Lower lobe of right lung (tissue), 2 donors: ENCODE measurements around the gene ACAP1. TPM values are rescaled to one million over a fixed set of nuclear protein-coding genes. Genes with fewer than 3 reads are reported as not detected.

Source experiments
- ATAC-seq, 2 donors: fragments of 200-7000 bp; cut with Tn5 transposase; one replicate each; pipeline ENCODE4 v1.9.1; 2020 to 2022; ENCODE audit warnings: mild to moderate bottlenecking in 2 of 2, moderate library complexity in 2 of 2
- DNase-seq: peaks from one replicate; pipeline ENCODE4 v3.0.0-alpha.2; 2020
- H3K27ac ChIP-seq: fragments of 200-600 bp; one replicate; pipeline ENCODE4 v1.8.0; 2022
- H3K27me3 ChIP-seq: fragments of 200-600 bp; one replicate; pipeline ENCODE4 v1.8.0; 2022; ENCODE audit warnings: low read depth
- H3K36me3 ChIP-seq: fragments of 200-600 bp; one replicate; pipeline ENCODE4 v1.8.0; 2022; ENCODE audit warnings: mild to moderate bottlenecking
- H3K4me1 ChIP-seq: fragments of 200-600 bp; one replicate; pipeline ENCODE4 v1.8.0; 2022
- H3K4me3 ChIP-seq: fragments of 200-600 bp; one replicate; pipeline ENCODE4 v1.8.0; 2022; ENCODE audit warnings: mild to moderate bottlenecking
- H3K9me3 ChIP-seq: fragments of 200-600 bp; one replicate; pipeline ENCODE4 v1.8.0; 2022
- intact Hi-C: fragments of 100-400 bp; cut with DNase I; formaldehyde crosslinking; loops from one replicate; pipeline ENCODE4 v1.11.0; 2022
- total RNA-seq: library from RNA; stranded (reverse); fragmentation: NEBNext Ultra II Directional; extraction: Animal tissue kit (Norgen Biotek cat#: 25700); gene quantifications from one replicate; pipeline ENCODE4 v1.2.1, GENCODE V29; 2021
- TF ChIP-seq, protein P1 (sequence below): fragments of 200-600 bp; IDR thresholded peaks from one replicate; pipeline ENCODE4 v1.8.0; 2022; ENCODE audit warnings: antibody characterized with exemption, mild to moderate bottlenecking
- donor health status: DM: no; HTN: yes; CAD: no; lungs with severe emphysema.

The ACAP1 gene
- total RNA-seq, 1 donor from 2014 or later: 26.5 TPM

GRCh38 chr17:7383742-7384488 lies 47.6 kb downstream of the ACAP1 start:
- H3K9me3 ChIP-seq: no peaks in the 10 kb centered on the region
- peaks cover 26% of the 10 kb centered on the region for H3K36me3 ChIP-seq
- DNase-seq (peak; percentile 51), ATAC-seq (peak; percentile 45 to 68)
- peak overlapping the region; percentile 49 for H3K27ac ChIP-seq
- H3K4me3 ChIP-seq: peak overlapping the region; percentile 52
- TF ChIP-seq, protein P1, sequence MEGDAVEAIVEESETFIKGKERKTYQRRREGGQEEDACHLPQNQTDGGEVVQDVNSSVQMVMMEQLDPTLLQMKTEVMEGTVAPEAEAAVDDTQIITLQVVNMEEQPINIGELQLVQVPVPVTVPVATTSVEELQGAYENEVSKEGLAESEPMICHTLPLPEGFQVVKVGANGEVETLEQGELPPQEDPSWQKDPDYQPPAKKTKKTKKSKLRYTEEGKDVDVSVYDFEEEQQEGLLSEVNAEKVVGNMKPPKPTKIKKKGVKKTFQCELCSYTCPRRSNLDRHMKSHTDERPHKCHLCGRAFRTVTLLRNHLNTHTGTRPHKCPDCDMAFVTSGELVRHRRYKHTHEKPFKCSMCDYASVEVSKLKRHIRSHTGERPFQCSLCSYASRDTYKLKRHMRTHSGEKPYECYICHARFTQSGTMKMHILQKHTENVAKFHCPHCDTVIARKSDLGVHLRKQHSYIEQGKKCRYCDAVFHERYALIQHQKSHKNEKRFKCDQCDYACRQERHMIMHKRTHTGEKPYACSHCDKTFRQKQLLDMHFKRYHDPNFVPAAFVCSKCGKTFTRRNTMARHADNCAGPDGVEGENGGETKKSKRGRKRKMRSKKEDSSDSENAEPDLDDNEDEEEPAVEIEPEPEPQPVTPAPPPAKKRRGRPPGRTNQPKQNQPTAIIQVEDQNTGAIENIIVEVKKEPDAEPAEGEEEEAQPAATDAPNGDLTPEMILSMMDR: no peak
- intact Hi-C loops: no loop called here
- peaks cover 10% of the 10 kb centered on the region for H3K27me3 ChIP-seq
- H3K4me1 ChIP-seq: peaks cover 26% of the 10 kb centered on the region

GRCh38 chr17:7384489-7385081 lies 48.3 kb downstream of the ACAP1 start:
- Histone ChIP-seq H3K9me3 (no peaks in the 10 kb centered on the region), H3K27ac (peak overlapping the region; percentile 49), H3K4me1 (peaks cover 26% of the 10 kb centered on the region), H3K27me3 (peaks cover 10% of the 10 kb centered on the region), H3K36me3 (peaks cover 33% of the 10 kb centered on the region), H3K4me3 (peak overlapping the region; percentile 52)
- no peak for DNase-seq
- intact Hi-C loops: no loop called here
- TF ChIP-seq, protein P1: no peak
- no peak for ATAC-seq

- TF ChIP-seq, protein P1: no peak
- intact Hi-C loops: no loop called here
- ATAC-seq: no peak
- Histone ChIP-seq H3K9me3 (no peaks in the 10 kb centered on the region), H3K36me3 (peaks cover 54% of the 10 kb centered on the region), H3K4me3 (no peak overlapping the region), H3K4me1 (peaks cover 24% of the 10 kb centered on the region), H3K27ac (no peak overlapping the region), H3K27me3 (no peaks in the 10 kb centered on the region)
- DNase-seq: no peak
Observed at GRCh38 chr17:7388856-7389255, 52.5 kb downstream of the ACAP1 start.

DNA sequence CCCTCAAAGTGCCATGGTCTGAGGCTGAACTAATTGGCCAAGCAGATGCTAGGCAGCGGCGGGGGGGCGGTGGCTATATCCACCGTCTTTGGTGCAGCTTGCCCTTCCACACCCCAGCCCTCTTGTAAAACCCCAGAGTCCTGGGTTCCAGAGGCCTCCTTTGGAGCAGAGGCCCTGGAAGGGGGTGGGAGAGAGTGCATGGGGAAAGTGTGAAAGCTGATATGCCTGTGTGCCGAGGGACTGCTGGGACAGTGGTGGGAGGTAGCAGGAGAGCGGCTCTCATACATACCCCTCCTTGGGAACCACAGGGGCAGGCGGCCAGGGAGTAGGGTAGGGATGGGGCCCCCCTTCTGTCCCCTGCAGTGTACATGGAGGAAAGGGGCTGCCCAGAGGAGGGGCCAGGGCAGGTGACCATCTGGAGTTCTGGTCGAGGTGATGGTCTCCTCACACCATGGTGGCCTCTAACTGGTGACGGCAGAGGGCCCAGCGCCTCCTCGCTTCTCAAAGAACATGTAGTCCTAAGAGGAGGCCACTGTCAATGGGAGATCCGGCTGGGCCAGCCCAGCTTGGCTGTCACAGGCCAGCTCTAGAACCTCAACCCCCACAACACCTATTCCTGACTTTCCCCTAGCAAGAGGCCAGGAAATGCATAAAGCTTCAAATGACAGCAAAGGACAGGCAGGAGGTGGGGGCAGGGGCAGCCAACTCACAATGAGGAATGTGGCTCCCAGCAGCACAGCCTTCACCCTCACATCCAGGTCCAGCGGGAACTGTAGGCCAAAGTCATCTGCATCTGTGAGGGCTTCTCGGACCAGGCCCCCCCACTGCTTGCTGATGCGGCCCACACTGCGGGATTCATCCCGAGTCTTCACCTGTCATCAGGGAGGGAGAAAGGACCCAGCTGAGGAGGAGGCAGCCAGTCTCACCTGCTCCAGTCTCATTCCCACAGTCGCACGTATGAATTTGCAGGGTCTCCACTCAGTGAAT lies 53.9 kb downstream of the ACAP1 start:
- Histone ChIP-seq H3K4me1 (peaks cover 25% of the 10 kb centered on the region), H3K27ac (no peak overlapping the region), H3K36me3 (peaks cover 48% of the 10 kb centered on the region), H3K9me3 (no peaks in the 10 kb centered on the region), H3K4me3 (no peak overlapping the region), H3K27me3 (no peaks in the 10 kb centered on the region)
- intact Hi-C loops: no loop called here
- no peak for ATAC-seq
- TF ChIP-seq, protein P1: no peak
- DNase-seq: no peak

DNA sequence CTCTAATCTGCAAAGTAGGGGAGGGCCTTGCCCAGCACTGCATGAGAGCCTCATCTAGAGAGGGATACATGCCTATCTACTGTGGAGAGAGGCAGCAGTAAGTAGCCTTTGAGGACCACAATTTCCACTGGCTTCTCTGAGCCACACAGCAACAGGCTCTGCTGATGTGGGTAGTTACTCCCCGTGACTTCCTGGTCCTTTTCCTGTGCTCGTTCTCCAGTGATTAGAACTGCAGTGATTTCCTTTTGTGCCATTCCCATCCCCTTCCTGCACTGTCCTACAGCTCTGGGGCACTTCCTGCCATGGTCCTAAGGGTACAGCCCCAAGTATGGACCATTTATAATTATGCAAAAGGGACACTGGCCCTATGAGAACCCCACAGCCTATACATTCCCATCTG lies 55.0 kb downstream of the ACAP1 start:
- H3K9me3 ChIP-seq: no peaks in the 10 kb centered on the region
- no peak overlapping the region for H3K4me3 ChIP-seq
- TF ChIP-seq, protein P1: no peak
- H3K27me3 ChIP-seq: no peaks in the 10 kb centered on the region
- ATAC-seq (no peak), DNase-seq (no peak)
- peaks cover 48% of the 10 kb centered on the region for H3K36me3 ChIP-seq
- intact Hi-C loops: no loop called here
- peak overlapping the region; percentile 46 for H3K27ac ChIP-seq
- H3K4me1 ChIP-seq: peaks cover 26% of the 10 kb centered on the region
